Prostate gland (tissue), 2 donors: Measurements from ENCODE around the gene TCP1.

Experiments
- POLR2A ChIP-seq: fragments of 450-650 bp; IDR thresholded peaks from one replicate; pipeline ENCODE4 v1.6.1; 2016; ENCODE audit warnings: antibody characterized with exemption, mild to moderate bottlenecking
- POLR2AphosphoS5 ChIP-seq: sonication (generic); formaldehyde crosslinking; IDR thresholded peaks from one replicate; pipeline ENCODE4 v1.6.1; 2017; ENCODE audit warnings: antibody characterized with exemption
- TF ChIP-seq, protein P1 (sequence below), 4 experiments: fragments of 200-600 bp in 2 of 4; fragments of 450-650 bp in 2 of 4; sonication (generic) in 2 of 4; IDR thresholded peaks; 1 replicate in 3 of 4; 2 replicates in 1 of 4; pipeline ENCODE4 v1.5.1; 2016 to 2019; ENCODE audit warnings: antibody characterized with exemption in 4 of 4, mild to moderate bottlenecking in 2 of 4, moderate library complexity in 2 of 4

DNA sequence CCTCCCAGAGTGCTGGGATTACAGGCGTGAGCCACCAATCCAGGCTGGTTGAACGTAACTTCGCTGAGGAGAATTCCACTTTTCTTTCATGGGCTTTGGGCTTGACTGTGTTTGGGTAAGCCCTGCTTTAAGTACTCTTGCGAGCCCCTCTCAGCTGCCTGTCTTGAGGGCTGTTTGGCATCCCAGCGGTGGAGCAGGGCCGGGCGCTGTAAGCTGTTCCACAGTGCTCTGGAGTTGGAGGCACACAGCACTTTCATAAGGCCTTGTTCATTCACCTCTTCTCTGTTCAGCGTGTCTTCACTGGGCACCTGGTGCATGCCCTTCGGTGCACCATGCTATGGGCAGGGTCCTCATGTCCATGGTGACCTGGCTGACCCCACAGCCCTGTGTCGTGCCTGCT is 32.3 kb upstream of the TCP1 start:
- TF ChIP-seq, protein P1, sequence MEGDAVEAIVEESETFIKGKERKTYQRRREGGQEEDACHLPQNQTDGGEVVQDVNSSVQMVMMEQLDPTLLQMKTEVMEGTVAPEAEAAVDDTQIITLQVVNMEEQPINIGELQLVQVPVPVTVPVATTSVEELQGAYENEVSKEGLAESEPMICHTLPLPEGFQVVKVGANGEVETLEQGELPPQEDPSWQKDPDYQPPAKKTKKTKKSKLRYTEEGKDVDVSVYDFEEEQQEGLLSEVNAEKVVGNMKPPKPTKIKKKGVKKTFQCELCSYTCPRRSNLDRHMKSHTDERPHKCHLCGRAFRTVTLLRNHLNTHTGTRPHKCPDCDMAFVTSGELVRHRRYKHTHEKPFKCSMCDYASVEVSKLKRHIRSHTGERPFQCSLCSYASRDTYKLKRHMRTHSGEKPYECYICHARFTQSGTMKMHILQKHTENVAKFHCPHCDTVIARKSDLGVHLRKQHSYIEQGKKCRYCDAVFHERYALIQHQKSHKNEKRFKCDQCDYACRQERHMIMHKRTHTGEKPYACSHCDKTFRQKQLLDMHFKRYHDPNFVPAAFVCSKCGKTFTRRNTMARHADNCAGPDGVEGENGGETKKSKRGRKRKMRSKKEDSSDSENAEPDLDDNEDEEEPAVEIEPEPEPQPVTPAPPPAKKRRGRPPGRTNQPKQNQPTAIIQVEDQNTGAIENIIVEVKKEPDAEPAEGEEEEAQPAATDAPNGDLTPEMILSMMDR (IDR thresholded peaks at IDR 0.05) = no peak
- TF ChIP-seq POLR2A (no peak), POLR2AphosphoS5 (no peak)
